Measurements from ENCODE around the gene DTD1.
A peak's percentile ranks its signal among the peaks of the same experiment; 100 is the strongest.

The DTD1 gene

GRCh38 chr20:18615020-18615650 is 27.3 kb downstream of the DTD1 start:
- no peak for DNase-seq (ENCODE audit: low spot score)

GRCh38 chr20:18621004-18621403 is 33.1 kb downstream of the DTD1 start:
- DNase-seq (ENCODE audit: low spot score) = no peak

- no peak for DNase-seq (ENCODE audit: low spot score)
These were observed 35.5 kb downstream of the DTD1 start for GRCh38 chr20:18623156-18623910.

GRCh38 chr20:18624948-18625347 is 37.1 kb downstream of the DTD1 start:
- DNase-seq (ENCODE audit: low spot score) = no peak

- no peak for DNase-seq (ENCODE audit: low spot score)
These were observed 38.2 kb downstream of the DTD1 start for GRCh38 chr20:18625907-18626655.

GRCh38 chr20:18628330-18628920 is 40.6 kb downstream of the DTD1 start:
- no peak for DNase-seq (ENCODE audit: low spot score)

GRCh38 chr20:18632196-18632789 is 44.4 kb downstream of the DTD1 start:
- DNase-seq (ENCODE audit: low spot score) = peak; percentile 49

GRCh38 chr20:18633411-18633810 is 45.6 kb downstream of the DTD1 start:
- no peak for DNase-seq (ENCODE audit: low spot score)

- no peak for DNase-seq (ENCODE audit: low spot score)
These were observed 46.6 kb downstream of the DTD1 start for GRCh38 chr20:18634501-18634900.

- no peak for DNase-seq (ENCODE audit: low spot score)
These were observed 47.5 kb downstream of the DTD1 start for GRCh38 chr20:18635380-18635779.

- DNase-seq (ENCODE audit: low spot score) = no peak
These were observed 49.4 kb downstream of the DTD1 start for GRCh38 chr20:18637224-18637623.

GRCh38 chr20:18638768-18639167 is 50.9 kb downstream of the DTD1 start:
- no peak for DNase-seq (ENCODE audit: low spot score)

GRCh38 chr20:18639501-18639979 is 51.7 kb downstream of the DTD1 start:
- no peak for DNase-seq (ENCODE audit: low spot score)

- no peak for DNase-seq (ENCODE audit: low spot score)
These were observed 57.4 kb downstream of the DTD1 start for GRCh38 chr20:18645196-18645745.

- no peak for DNase-seq (ENCODE audit: low spot score)
These were observed 58.0 kb downstream of the DTD1 start for GRCh38 chr20:18645851-18646250.

- DNase-seq (ENCODE audit: low spot score) = no peak
These were observed 59.9 kb downstream of the DTD1 start for GRCh38 chr20:18647777-18648176.

GRCh38 chr20:18650224-18650623 is 62.4 kb downstream of the DTD1 start:
- DNase-seq (ENCODE audit: low spot score) = no peak

- no peak for DNase-seq (ENCODE audit: low spot score)
These were observed 66.0 kb downstream of the DTD1 start for GRCh38 chr20:18653736-18654447.

- no peak for DNase-seq (ENCODE audit: low spot score)
These were observed 66.6 kb downstream of the DTD1 start for GRCh38 chr20:18654448-18654773.

- no peak for DNase-seq (ENCODE audit: low spot score)
These were observed 69.7 kb downstream of the DTD1 start for GRCh38 chr20:18657575-18657974.

Measured in COLO829 (cell line).